Memory B cell (primary cell): ENCODE results near the gene RAP1GAP2.
"Not testable (repeated sequence)": the region's sequence is repeated elsewhere in the genome, so short reads cannot be mapped to it uniquely, and the experiment has no call there.

Experiments
- ATAC-seq: fragments of 150-1000 bp; cut with Tn5 transposase; 2 replicates; pipeline ENCODE4 v1.10.0; 2021; ENCODE audit warnings: low read depth, mild to moderate bottlenecking, moderate library complexity
- DNase-seq, 2 donors: peaks; one replicate each; pipeline ENCODE4 v3.0.0; 2022; ENCODE audit warnings: low spot score in 2 of 2
- H3K27ac Mint-ChIP-seq: one replicate; pipeline ENCODE4 v1.8.0; 2022; ENCODE audit warnings: mild to moderate bottlenecking, moderate library complexity, mixed read lengths
- H3K27me3 Mint-ChIP-seq: one replicate; pipeline ENCODE4 v1.8.0; 2022; ENCODE audit warnings: mixed read lengths
- H3K36me3 Mint-ChIP-seq: one replicate; pipeline ENCODE4 v1.8.0; 2022; ENCODE audit warnings: mild to moderate bottlenecking, mixed read lengths
- H3K4me1 Mint-ChIP-seq: one replicate; pipeline ENCODE4 v1.8.0; 2022; ENCODE audit warnings: mixed read lengths
- H3K4me3 Mint-ChIP-seq: one replicate; pipeline ENCODE4 v1.8.0; 2022; ENCODE audit warnings: mild to moderate bottlenecking, moderate library complexity, mixed read lengths
- H3K9me3 Mint-ChIP-seq: one replicate; pipeline ENCODE4 v1.8.0; 2022; ENCODE audit warnings: mixed read lengths

RAP1GAP2 gene

DNA sequence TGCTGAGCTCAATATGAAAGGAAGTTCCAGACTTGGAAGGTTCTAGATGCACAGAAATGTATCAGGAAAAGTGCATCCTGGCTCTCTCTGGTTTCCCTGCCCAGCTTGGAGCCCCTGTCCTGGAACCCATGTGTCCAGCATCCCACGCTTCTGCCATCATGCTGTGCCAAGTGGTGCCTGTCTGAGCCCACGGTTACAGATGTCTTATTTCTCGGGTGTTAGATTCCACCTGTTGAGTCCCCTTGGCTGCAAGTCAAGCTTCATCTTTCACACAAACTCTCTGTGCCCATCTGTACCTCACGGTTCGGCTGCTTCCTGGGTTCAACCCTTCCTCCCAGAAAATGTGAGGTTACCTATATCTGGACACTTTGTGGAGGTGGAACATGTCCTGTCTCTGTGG, 244.6 kb downstream of the RAP1GAP2 start:
- peaks cover 10% of the 10 kb centered on the region for H3K4me1 Mint-ChIP-seq
- H3K36me3 Mint-ChIP-seq: no peaks in the 10 kb centered on the region
- H3K27me3 Mint-ChIP-seq: peaks cover 16% of the 10 kb centered on the region
- H3K4me3 Mint-ChIP-seq: no peak overlapping the region
- DNase-seq (no peak), ATAC-seq (no peak)
- H3K9me3 Mint-ChIP-seq: peaks cover 8% of the 10 kb centered on the region
- H3K27ac Mint-ChIP-seq: no peak overlapping the region

- H3K27me3 Mint-ChIP-seq: peaks cover 16% of the 10 kb centered on the region
- peaks cover 9% of the 10 kb centered on the region for H3K4me1 Mint-ChIP-seq
- DNase-seq: no peak
- no peak for ATAC-seq
- no peak overlapping the region for H3K4me3 Mint-ChIP-seq
- H3K36me3 Mint-ChIP-seq: no peaks in the 10 kb centered on the region
- no peak overlapping the region for H3K27ac Mint-ChIP-seq
- H3K9me3 Mint-ChIP-seq: peaks cover 8% of the 10 kb centered on the region
These were observed 247.6 kb downstream of the RAP1GAP2 start for GRCh38 chr17:3043737-3044365.

DNA sequence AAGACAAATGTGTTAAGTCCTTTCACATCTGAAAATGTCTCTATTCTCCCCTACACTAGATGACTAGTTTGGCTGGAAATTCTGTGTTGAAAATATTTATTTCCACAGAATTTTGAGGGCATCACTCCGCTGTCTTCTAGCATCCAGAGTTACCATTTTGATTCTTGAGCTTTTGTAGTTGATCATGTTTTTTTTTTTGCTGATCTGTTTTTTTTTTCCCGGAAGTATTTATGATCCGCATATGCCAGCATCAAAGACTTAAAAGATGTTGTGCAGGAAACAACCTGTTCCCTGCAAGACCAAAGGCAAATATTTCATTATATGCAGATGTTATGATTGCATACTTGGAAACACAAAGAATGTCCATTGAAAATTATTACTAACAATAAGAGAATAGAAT, 250.5 kb downstream of the RAP1GAP2 start:
- Mint-ChIP-seq H3K36me3 (no peaks in the 10 kb centered on the region), H3K27me3 (peaks cover 3% of the 10 kb centered on the region), H3K4me3 (no peak overlapping the region), H3K27ac (no peak overlapping the region), H3K4me1 (no peaks in the 10 kb centered on the region), H3K9me3 (peaks cover 8% of the 10 kb centered on the region)
- no peak for DNase-seq
- no peak for ATAC-seq

DNA sequence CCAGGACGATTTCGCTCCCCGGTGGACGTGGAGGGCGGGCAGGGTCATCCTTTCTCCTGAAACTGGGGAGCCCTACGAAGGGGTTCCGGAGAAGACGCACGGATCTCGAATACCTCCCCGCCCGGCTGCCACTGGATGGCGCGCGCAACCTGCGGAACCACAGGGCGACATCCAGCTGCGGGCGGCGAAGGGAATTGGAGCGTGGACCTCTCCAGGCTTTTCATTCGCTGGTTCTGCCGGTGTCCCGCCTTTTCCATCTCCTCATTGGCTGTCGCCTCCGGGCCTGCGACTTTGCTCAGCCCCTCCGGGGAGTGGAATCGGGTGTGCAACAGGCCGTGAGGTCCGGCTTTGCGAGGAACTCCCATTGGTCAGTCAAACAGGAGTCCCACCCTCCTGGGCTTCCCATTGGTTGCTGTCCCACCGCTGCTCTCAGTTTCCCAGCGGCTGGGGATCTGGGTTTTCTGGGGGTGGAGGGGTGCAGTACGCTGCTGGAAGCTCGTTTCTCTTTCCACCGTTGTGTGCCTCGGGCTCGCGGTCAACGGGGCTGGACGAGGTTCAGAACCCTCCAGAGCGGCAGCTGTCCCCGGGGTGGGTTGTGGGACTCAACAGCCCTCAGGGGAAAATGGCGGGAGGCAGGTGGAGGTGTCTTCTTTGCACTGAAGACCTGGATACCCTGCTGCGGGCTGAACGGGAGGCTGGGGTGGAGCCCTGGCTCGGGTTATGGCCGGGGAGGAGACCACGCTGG, 252.7 kb downstream of the RAP1GAP2 start:
- Mint-ChIP-seq H3K27ac (peak overlapping the region; percentile 45), H3K9me3 (peaks cover 4% of the 10 kb centered on the region)

GRCh38 chr17:3049705-3050295, 253.6 kb downstream of the RAP1GAP2 start:
- Mint-ChIP-seq H3K27ac (no peak overlapping the region), H3K9me3 (no peaks in the 10 kb centered on the region), H3K27me3 (no peaks in the 10 kb centered on the region), H3K4me3 (no peak overlapping the region), H3K36me3 (no peaks in the 10 kb centered on the region), H3K4me1 (no peaks in the 10 kb centered on the region)
- ATAC-seq: no peak
- DNase-seq: no peak

More for the DNA sequence above, 252.7 kb downstream of the RAP1GAP2 start:
- Mint-ChIP-seq H3K4me1 (no peaks in the 10 kb centered on the region), H3K4me3 (peak overlapping the region; percentile 86), H3K27me3 (no peaks in the 10 kb centered on the region), H3K36me3 (no peaks in the 10 kb centered on the region)
- ATAC-seq (peak; percentile 96), DNase-seq (peak; percentile 80 to 88)

DNA sequence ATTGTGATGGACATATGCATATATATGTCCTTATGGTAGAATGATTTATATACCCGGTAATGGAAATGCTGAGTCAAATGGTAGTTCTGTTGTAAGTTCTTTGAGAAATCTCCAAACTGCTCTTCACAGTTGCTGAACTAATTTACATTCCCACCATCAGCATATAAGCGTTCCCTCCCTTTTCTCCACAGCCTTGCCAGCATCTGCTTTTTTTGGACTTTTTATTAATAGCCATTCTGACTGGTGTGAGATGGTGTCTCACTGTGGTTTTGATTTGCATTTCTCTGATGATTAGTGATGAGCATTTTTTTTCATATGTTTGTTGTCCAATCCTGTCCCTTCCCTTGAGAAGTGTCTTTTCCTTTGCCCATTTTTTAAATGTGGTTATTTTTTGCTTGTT, 258.6 kb downstream of the RAP1GAP2 start:
- H3K9me3 Mint-ChIP-seq, H3K4me3 Mint-ChIP-seq, DNase-seq, H3K27me3 Mint-ChIP-seq, H3K27ac Mint-ChIP-seq, ATAC-seq, H3K4me1 Mint-ChIP-seq, H3K36me3 Mint-ChIP-seq: not testable (repeated sequence)

DNA sequence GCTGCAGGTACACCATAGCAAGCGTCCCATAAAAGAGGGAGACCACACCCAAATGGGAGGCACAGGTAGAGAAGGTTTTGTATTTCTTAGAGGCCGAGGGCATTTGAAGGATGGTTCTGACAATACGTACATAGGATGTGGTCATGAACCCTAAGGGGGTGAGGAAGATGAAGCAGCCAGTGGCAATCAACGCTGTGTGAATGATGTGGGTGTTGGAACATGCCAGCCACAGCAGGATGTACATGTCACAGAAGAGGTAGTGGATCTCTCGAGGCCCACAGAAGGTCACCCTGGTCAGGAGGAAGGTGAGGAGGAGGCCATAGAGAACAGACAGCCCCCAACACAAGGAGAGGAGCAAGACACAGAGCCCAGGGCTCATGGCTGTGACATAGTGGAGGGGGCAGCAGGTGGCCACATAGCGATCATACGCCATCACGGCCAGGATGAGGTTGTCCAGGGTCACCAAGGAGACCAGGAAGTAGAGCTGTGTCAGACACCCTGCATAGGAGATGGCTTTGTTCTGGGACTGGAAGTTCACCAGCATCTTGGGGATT, 266.7 kb downstream of the RAP1GAP2 start:
- ATAC-seq, H3K4me1 Mint-ChIP-seq, H3K36me3 Mint-ChIP-seq, DNase-seq, H3K27me3 Mint-ChIP-seq, H3K4me3 Mint-ChIP-seq, H3K9me3 Mint-ChIP-seq, H3K27ac Mint-ChIP-seq: not testable (repeated sequence)

- H3K9me3 Mint-ChIP-seq, ATAC-seq, H3K4me1 Mint-ChIP-seq, H3K4me3 Mint-ChIP-seq, H3K36me3 Mint-ChIP-seq, H3K27me3 Mint-ChIP-seq, H3K27ac Mint-ChIP-seq, DNase-seq: not testable (repeated sequence)
These were observed 267.3 kb downstream of the RAP1GAP2 start, which contains the start of gene OR1D5 for GRCh38 chr17:3063507-3063906. Gene OR1D5, minus strand, starts transcription at chr17:3063607. Its CDS starts 0 bp downstream, at chr17:3063607.

- DNase-seq, H3K27me3 Mint-ChIP-seq, H3K27ac Mint-ChIP-seq, H3K4me1 Mint-ChIP-seq, H3K4me3 Mint-ChIP-seq, H3K36me3 Mint-ChIP-seq, H3K9me3 Mint-ChIP-seq: not testable (repeated sequence)
- ATAC-seq: peak; percentile 88
These were observed 269.0 kb downstream of the RAP1GAP2 start for GRCh38 chr17:3065192-3065591.

GRCh38 chr17:3073850-3074249, 277.6 kb downstream of the RAP1GAP2 start:
- H3K36me3 Mint-ChIP-seq, H3K4me3 Mint-ChIP-seq, DNase-seq, ATAC-seq, H3K9me3 Mint-ChIP-seq, H3K27ac Mint-ChIP-seq, H3K27me3 Mint-ChIP-seq, H3K4me1 Mint-ChIP-seq: not testable (repeated sequence)
